OCI-LY1 (cell line): ENCODE data around the gene CEBPB.

Experiments used
- CTCF ChIP-seq: fragments of 200-600 bp; sonication (generic), shearing (Covaris generic); IDR thresholded peaks from 2 replicates; pipeline ENCODE4 v1.5.1; 2017; ENCODE audit warnings: mild to moderate bottlenecking, antibody characterized with exemption, low read length, moderate library complexity, mixed read lengths
- EZH2 ChIP-seq: fragments of 200-600 bp; sonication (generic), shearing (Covaris generic); IDR thresholded peaks from 2 replicates; pipeline ENCODE4 v1.8.0; 2017; ENCODE audit warnings: borderline replicate concordance, mixed run types, mild to moderate bottlenecking, antibody characterized with exemption, low read length, moderate library complexity, mixed read lengths

GRCh38 chr20:50185426-50185825 is 5.2 kb upstream of the CEBPB start:
- no peak for TF ChIP-seq CTCF
- TF ChIP-seq EZH2, result no peak
